Occipital lobe (tissue), 2 donors: ENCODE results near the gene PRPH. TPM values are rescaled to one million over a fixed set of nuclear protein-coding genes. Genes with fewer than 3 reads are reported as not detected.
"Not testable (repeated sequence)": the region's sequence is repeated elsewhere in the genome, so short reads cannot be mapped to it uniquely, and the experiment has no call there.

Experiments
- DNase-seq: peaks from one replicate; lab custom pipeline; 2025; lab: John Stamatoyannopoulos, UW
- total RNA-seq: library from RNA; depleted of rRNA; stranded (reverse); fragments of >200 nt; gene quantifications from one replicate; pipeline ENCODE4 v1.2.3, GENCODE V29; 2014

Gene PRPH
- total RNA-seq, 1 donor from 2014 or later: not detected

GRCh38 chr12:49276304-49277290 is 18.4 kb upstream of the PRPH start:
- no peak for DNase-seq

GRCh38 chr12:49277466-49277865 is 17.5 kb upstream of the PRPH start:
- DNase-seq: no peak

GRCh38 chr12:49279706-49280159 is 15.2 kb upstream of the PRPH start:
- DNase-seq: no peak

- DNase-seq: not testable (repeated sequence)
Observed at GRCh38 chr12:49280545-49280944, 14.4 kb upstream of the PRPH start.

GRCh38 chr12:49282302-49282701 is 12.6 kb upstream of the PRPH start:
- DNase-seq: no peak

GRCh38 chr12:49282740-49283375 is 12.1 kb upstream of the PRPH start:
- not testable (repeated sequence) for DNase-seq

- DNase-seq: no peak
Observed at GRCh38 chr12:49283541-49284429, 11.2 kb upstream of the PRPH start.

GRCh38 chr12:49284672-49285071 is 10.3 kb upstream of the PRPH start:
- DNase-seq: no peak

- DNase-seq: no peak
Observed at GRCh38 chr12:49287876-49288275, 7.1 kb upstream of the PRPH start.

GRCh38 chr12:49288412-49288853 is 6.5 kb upstream of the PRPH start:
- peak; percentile 7 for DNase-seq

- DNase-seq: no peak
Observed at GRCh38 chr12:49288922-49289555, 5.9 kb upstream of the PRPH start.

GRCh38 chr12:49292729-49293055 is 2.3 kb upstream of the PRPH start:
- DNase-seq: no peak

- no peak for DNase-seq
Observed at GRCh38 chr12:49293056-49293956, 1.6 kb upstream of the PRPH start.

GRCh38 chr12:49294086-49294803 is 702 bp upstream of the PRPH start:
- DNase-seq: no peak

- no peak for DNase-seq
Observed at GRCh38 chr12:49294804-49295081, 204 bp upstream of the PRPH start.

GRCh38 chr12:49296034-49296835 is 1.3 kb downstream of the PRPH start:
- no peak for DNase-seq

GRCh38 chr12:49296836-49297694 is 2.1 kb downstream of the PRPH start:
- no peak for DNase-seq

GRCh38 chr12:49297695-49298060 is 2.7 kb downstream of the PRPH start:
- DNase-seq: no peak
